GM19351 (cell line): ENCODE data around the gene UBE2L3.

Experiments used
- ATAC-seq: cut with Tn5 transposase; IDR thresholded peaks from one replicate; pipeline ENCODE4 v1.9.1; 2021; ENCODE audit warnings: mild to moderate bottlenecking, moderate library complexity; ENCODE audit not compliant: unreplicated experiment

The UBE2L3 gene

GRCh38 chr22:21669026-21669425 lies 101.5 kb downstream of the UBE2L3 start:
- ATAC-seq = no peak

DNA sequence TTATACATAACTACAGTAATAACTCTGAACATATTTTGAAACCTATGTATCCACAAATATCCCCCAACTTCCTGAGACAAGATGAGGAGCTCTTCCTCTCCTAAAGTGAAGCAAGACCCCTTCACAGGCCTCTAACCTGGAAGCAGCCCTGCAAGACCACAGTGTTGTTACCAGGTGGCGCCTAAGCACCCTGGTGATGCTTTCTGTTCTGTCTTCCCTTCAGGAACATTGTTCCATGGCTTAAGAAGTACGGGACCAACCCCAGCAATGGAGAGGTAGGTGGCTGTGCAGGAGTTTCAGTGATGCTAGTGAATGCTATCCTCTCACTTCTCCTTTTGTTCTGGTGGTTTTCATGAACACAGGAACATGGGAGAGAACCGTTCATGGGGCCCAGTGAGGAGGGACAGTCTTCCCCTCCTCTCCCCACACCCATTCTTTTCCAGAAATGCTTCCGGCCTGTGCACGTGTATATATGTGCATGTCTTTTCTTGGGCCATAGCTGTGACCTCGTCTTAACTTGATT lies 104.7 kb downstream of the UBE2L3 start:
- ATAC-seq = no peak
